Measurements from ENCODE around the gene MRGPRX4.
"Not testable (repeated sequence)": the region's sequence is repeated elsewhere in the genome, so short reads cannot be mapped to it uniquely, and the experiment has no call there.

Gene MRGPRX4

GRCh38 chr11:18172666-18173065, at the start of gene MRGPRX4:
MRGPRX4 (plus strand) TSS chr11:18172837; CDS start chr11:18173257, 420 bp downstream.
- DNase-seq (ENCODE audit: low read depth) = no peak
- TF ChIP-seq CTCF (conservative IDR thresholded peaks at IDR 0.05; ENCODE audit: low read depth, low read length) = no peak
- no peak within 1 kb of the TSS for H3K4me3 ChIP-seq (ENCODE audit: low read length)

GRCh38 chr11:18131115-18131514, 41.5 kb upstream of the MRGPRX4 start:
- not testable (repeated sequence) for DNase-seq (ENCODE audit: low read depth); H3K4me3 ChIP-seq (ENCODE audit: low read length)

- no peak for DNase-seq (ENCODE audit: low read depth)
- no peak within 1 kb of the TSS for H3K4me3 ChIP-seq (ENCODE audit: low read length)
- no peak for TF ChIP-seq CTCF (conservative IDR thresholded peaks at IDR 0.05; ENCODE audit: low read depth, low read length)
These were observed 40.3 kb upstream of the MRGPRX4 start, which contains the start of gene MRGPRX3 for GRCh38 chr11:18132341-18132740. MRGPRX3 (plus strand) TSS chr11:18132571; CDS start chr11:18137203, 4,632 bp downstream.

- no peak for DNase-seq (ENCODE audit: low read depth)
- TF ChIP-seq CTCF (conservative IDR thresholded peaks at IDR 0.05; ENCODE audit: low read depth, low read length) = no peak
These were observed 37.3 kb upstream of the MRGPRX4 start for GRCh38 chr11:18135308-18135707.

DNA sequence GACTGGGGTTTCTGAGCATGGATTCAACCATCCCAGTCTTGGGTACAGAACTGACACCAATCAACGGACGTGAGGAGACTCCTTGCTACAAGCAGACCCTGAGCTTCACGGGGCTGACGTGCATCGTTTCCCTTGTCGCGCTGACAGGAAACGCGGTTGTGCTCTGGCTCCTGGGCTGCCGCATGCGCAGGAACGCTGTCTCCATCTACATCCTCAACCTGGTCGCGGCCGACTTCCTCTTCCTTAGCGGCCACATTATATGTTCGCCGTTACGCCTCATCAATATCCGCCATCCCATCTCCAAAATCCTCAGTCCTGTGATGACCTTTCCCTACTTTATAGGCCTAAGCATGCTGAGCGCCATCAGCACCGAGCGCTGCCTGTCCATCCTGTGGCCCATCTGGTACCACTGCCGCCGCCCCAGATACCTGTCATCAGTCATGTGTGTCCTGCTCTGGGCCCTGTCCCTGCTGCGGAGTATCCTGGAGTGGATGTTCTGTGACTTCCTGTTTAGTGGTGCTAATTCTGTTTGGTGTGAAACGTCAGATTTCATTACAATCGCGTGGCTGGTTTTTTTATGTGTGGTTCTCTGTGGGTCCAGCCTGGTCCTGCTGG, 35.3 kb upstream of the MRGPRX4 start:
- no peak overlapping the region for H3K4me3 ChIP-seq (ENCODE audit: low read length)
- TF ChIP-seq CTCF (conservative IDR thresholded peaks at IDR 0.05; ENCODE audit: low read depth, low read length) = no peak
- no peak for DNase-seq (ENCODE audit: low read depth)

More at GRCh38 chr11:18135308-18135707, 37.3 kb upstream of the MRGPRX4 start:
- no peak overlapping the region for H3K4me3 ChIP-seq (ENCODE audit: low read length)

DNA sequence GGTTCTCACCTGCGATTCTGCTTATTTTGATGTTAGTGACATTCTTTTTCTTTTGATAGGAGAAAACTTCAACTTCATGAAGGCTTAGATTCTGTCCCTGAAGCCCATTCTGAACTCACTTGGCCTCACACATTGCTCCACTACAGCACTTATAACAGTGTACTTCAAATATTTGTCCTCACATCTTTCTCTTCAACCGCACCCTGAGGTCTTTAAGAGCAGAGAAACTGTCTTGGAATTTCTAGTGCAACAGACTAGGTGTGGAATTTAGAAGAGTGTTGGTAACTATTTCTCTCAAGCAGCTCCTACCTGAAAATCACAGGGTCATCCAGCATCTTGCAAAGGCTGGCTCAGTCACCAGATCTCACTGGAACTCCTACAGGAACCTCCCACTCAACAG, 32.5 kb upstream of the MRGPRX4 start:
- no peak for DNase-seq (ENCODE audit: low read depth)
- no peak overlapping the region for H3K4me3 ChIP-seq (ENCODE audit: low read length)
- TF ChIP-seq CTCF (conservative IDR thresholded peaks at IDR 0.05; ENCODE audit: low read depth, low read length) = no peak

DNA sequence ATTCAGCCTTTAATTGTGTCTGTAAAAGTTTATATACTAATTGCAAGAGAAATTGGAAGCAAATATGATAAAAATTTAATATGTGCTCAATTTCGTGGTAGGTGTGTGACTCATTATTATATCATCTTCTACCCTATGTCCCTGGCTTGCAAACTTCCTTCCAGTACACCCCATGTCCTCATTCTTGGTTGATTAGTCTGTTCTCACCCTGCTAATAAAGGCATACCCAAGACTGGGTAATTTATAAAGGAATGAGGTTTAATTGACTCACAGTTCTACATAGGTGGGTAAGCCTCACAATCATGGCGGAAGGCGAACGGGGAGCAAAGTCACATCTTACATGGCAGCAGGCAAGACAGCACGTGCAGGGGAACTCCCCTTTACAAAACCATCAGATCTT, 28.4 kb upstream of the MRGPRX4 start:
- no peak for TF ChIP-seq CTCF (conservative IDR thresholded peaks at IDR 0.05; ENCODE audit: low read depth, low read length)
- H3K4me3 ChIP-seq (ENCODE audit: low read length) = no peak overlapping the region
- no peak for DNase-seq (ENCODE audit: low read depth)

Measured in retinal pigment epithelial cell (primary cell).